Myocyte (in vitro differentiated cells): ENCODE data around the gene PDE4DIP. TPM values are rescaled to one million over a fixed set of nuclear protein-coding genes. Genes with fewer than 3 reads are reported as not detected.
"Not testable (repeated sequence)": the region's sequence is repeated elsewhere in the genome, so short reads cannot be mapped to it uniquely, and the experiment has no call there.

Experiments
- DNase-seq: peaks from one replicate; pipeline ENCODE4 v3.0.0-alpha.2; 2012; ENCODE audit warnings: low read depth
- polyA plus RNA-seq: library from polyadenylated mRNA; unstranded; fragments of >200 nt; gene quantifications from one replicate; pipeline ENCODE4 v1.2.1, GENCODE V29; 2012; ENCODE audit warnings: missing spikeins
- total RNA-seq: library from RNA; depleted of rRNA; stranded (reverse); fragments of >200 nt; gene quantifications from 2 replicates; pipeline ENCODE4 v1.2.3, GENCODE V29; 2014

Gene PDE4DIP
- 325 and 408 TPM in 2 replicates for total RNA-seq
- polyA plus RNA-seq: 195 TPM

- not testable (repeated sequence) for DNase-seq
Observed at GRCh38 chr1:148844220-148844619, at the start of gene PDE4DIP. Gene PDE4DIP, plus strand, starts transcription at chr1:148844428. Its CDS starts 347 bp downstream, at chr1:148844775.

- not testable (repeated sequence) for DNase-seq
Observed at GRCh38 chr1:148808268-148808928, 35.8 kb upstream of the PDE4DIP start.

- not testable (repeated sequence) for DNase-seq
Observed at GRCh38 chr1:148808929-148809283, 35.3 kb upstream of the PDE4DIP start.

GRCh38 chr1:148822180-148822579 is 22.0 kb upstream of the PDE4DIP start:
- not testable (repeated sequence) for DNase-seq

- DNase-seq: not testable (repeated sequence)
Observed at GRCh38 chr1:148823822-148824221, 20.4 kb upstream of the PDE4DIP start.

GRCh38 chr1:148825029-148825428 is 19.2 kb upstream of the PDE4DIP start:
- DNase-seq: not testable (repeated sequence)

- not testable (repeated sequence) for DNase-seq
Observed at GRCh38 chr1:148828531-148828930, 15.7 kb upstream of the PDE4DIP start.

GRCh38 chr1:148828962-148829361 is 15.3 kb upstream of the PDE4DIP start:
- not testable (repeated sequence) for DNase-seq

- not testable (repeated sequence) for DNase-seq
Observed at GRCh38 chr1:148829365-148829764, 14.9 kb upstream of the PDE4DIP start.

- DNase-seq: not testable (repeated sequence)
Observed at GRCh38 chr1:148841262-148841661, 3.0 kb upstream of the PDE4DIP start.

GRCh38 chr1:148844651-148845050 is 423 bp downstream of the PDE4DIP start:
- DNase-seq: not testable (repeated sequence)

- DNase-seq: not testable (repeated sequence)
Observed at GRCh38 chr1:148845068-148845467, 840 bp downstream of the PDE4DIP start.

GRCh38 chr1:148850347-148850746 is 6.1 kb downstream of the PDE4DIP start:
- DNase-seq: not testable (repeated sequence)

- not testable (repeated sequence) for DNase-seq
Observed at GRCh38 chr1:148850840-148851239, 6.6 kb downstream of the PDE4DIP start.

GRCh38 chr1:148851684-148852083 is 7.5 kb downstream of the PDE4DIP start:
- DNase-seq: not testable (repeated sequence)

GRCh38 chr1:148853363-148853762 is 9.1 kb downstream of the PDE4DIP start:
- DNase-seq: not testable (repeated sequence)

GRCh38 chr1:148854063-148854462 is 9.8 kb downstream of the PDE4DIP start:
- not testable (repeated sequence) for DNase-seq

GRCh38 chr1:148855367-148855766 is 11.1 kb downstream of the PDE4DIP start:
- not testable (repeated sequence) for DNase-seq

GRCh38 chr1:148860049-148860448 is 15.8 kb downstream of the PDE4DIP start:
- DNase-seq: not testable (repeated sequence)

- DNase-seq: not testable (repeated sequence)
Observed at GRCh38 chr1:148860579-148861259, 16.5 kb downstream of the PDE4DIP start.

- DNase-seq: not testable (repeated sequence)
Observed at GRCh38 chr1:148862590-148862989, 18.4 kb downstream of the PDE4DIP start.

GRCh38 chr1:148868924-148869633 is 24.9 kb downstream of the PDE4DIP start:
- not testable (repeated sequence) for DNase-seq
